NCI-H2081 treated with DMSO at 0.1 percent for 48 hours (cell line): Measurements from ENCODE around the gene SHROOM2.
"Not testable (repeated sequence)": the region's sequence is repeated elsewhere in the genome, so short reads cannot be mapped to it uniquely, and the experiment has no call there.

Experiments
- DNase-seq: peaks from one replicate; lab custom pipeline; 2025; lab: John Stamatoyannopoulos, UW

The SHROOM2 gene

GRCh38 chrX:9781941-9782340, 4.3 kb upstream of the SHROOM2 start:
- DNase-seq: no peak

- no peak for DNase-seq
These were observed 1.9 kb upstream of the SHROOM2 start for GRCh38 chrX:9784332-9784731.

- DNase-seq: no peak
These were observed 830 bp upstream of the SHROOM2 start for GRCh38 chrX:9785254-9785943.

- DNase-seq: no peak
These were observed 788 bp downstream of the SHROOM2 start for GRCh38 chrX:9786798-9787635.

GRCh38 chrX:9788911-9789310, 2.7 kb downstream of the SHROOM2 start:
- peak; percentile 15 for DNase-seq

- no peak for DNase-seq
These were observed 3.3 kb downstream of the SHROOM2 start for GRCh38 chrX:9789555-9789954.

GRCh38 chrX:9790866-9791265, 4.6 kb downstream of the SHROOM2 start:
- DNase-seq: no peak

GRCh38 chrX:9794495-9794894, 8.3 kb downstream of the SHROOM2 start:
- DNase-seq: no peak

GRCh38 chrX:9797384-9798360, 11.4 kb downstream of the SHROOM2 start:
- DNase-seq: peak; percentile 14

- DNase-seq: no peak
These were observed 16.5 kb downstream of the SHROOM2 start for GRCh38 chrX:9802737-9803136.

GRCh38 chrX:9804444-9804843, 18.2 kb downstream of the SHROOM2 start:
- DNase-seq: no peak

- no peak for DNase-seq
These were observed 19.7 kb downstream of the SHROOM2 start for GRCh38 chrX:9805956-9806355.

GRCh38 chrX:9807355-9808182, 21.3 kb downstream of the SHROOM2 start:
- DNase-seq: no peak

- DNase-seq: not testable (repeated sequence)
These were observed 23.6 kb downstream of the SHROOM2 start for GRCh38 chrX:9809876-9810275.

GRCh38 chrX:9811086-9811485, 24.9 kb downstream of the SHROOM2 start:
- DNase-seq: not testable (repeated sequence)

- no peak for DNase-seq
These were observed 30.0 kb downstream of the SHROOM2 start for GRCh38 chrX:9816084-9816700.

- no peak for DNase-seq
These were observed 35.3 kb downstream of the SHROOM2 start for GRCh38 chrX:9821572-9821971.

GRCh38 chrX:9824554-9824953, 38.3 kb downstream of the SHROOM2 start:
- DNase-seq: no peak

- no peak for DNase-seq
These were observed 39.0 kb downstream of the SHROOM2 start for GRCh38 chrX:9825129-9825790.

GRCh38 chrX:9825966-9826365, 39.7 kb downstream of the SHROOM2 start:
- DNase-seq: no peak
